Uterus (tissue), 4 donors: ENCODE data around the gene PTPRN2. TPM values are rescaled to one million over a fixed set of nuclear protein-coding genes. Genes with fewer than 3 reads are reported as not detected.

Experiments used
- DNase-seq, 2 donors: peaks; one replicate each; pipeline ENCODE4 v3.0.0-alpha.2; 2019 to 2020
- H3K27ac ChIP-seq, 2 donors: fragments of 200-600 bp; sonication (generic); 1 replicate in 1 of 2; 2 replicates in 1 of 2; pipeline ENCODE4 v1.5.1; 2016 to 2018
- H3K27me3 ChIP-seq, 2 donors: fragments of 200-600 bp; sonication (generic); one replicate each; pipeline ENCODE4 v1.5.1; 2018 to 2019; ENCODE audit warnings: control low read depth in 1 of 2
- H3K36me3 ChIP-seq, 2 donors: fragments of 200-600 bp; sonication (generic); one replicate each; pipeline ENCODE4 v1.5.1; 2019; ENCODE audit warnings: control low read depth in 1 of 2
- H3K4me1 ChIP-seq, 2 donors: fragments of 200-600 bp; sonication (generic); one replicate each; pipeline ENCODE4 v1.5.1; 2018 to 2019; ENCODE audit warnings: control low read depth in 1 of 2
- H3K4me3 ChIP-seq, 2 donors: fragments of 200-600 bp; sonication (generic); 1 replicate in 1 of 2; 2 replicates in 1 of 2; pipeline ENCODE4 v1.5.1; 2018 to 2019; ENCODE audit warnings: mild to moderate bottlenecking in 1 of 2
- H3K9me3 ChIP-seq, 2 donors: fragments of 200-600 bp; sonication (generic); one replicate each; pipeline ENCODE4 v1.5.1; 2019; ENCODE audit warnings: control low read depth in 1 of 2
- POLR2A ChIP-seq, 2 donors: fragments of 450-650 bp; IDR thresholded peaks; one replicate each; pipeline ENCODE4 v1.6.1; 2016; ENCODE audit warnings: antibody characterized with exemption in 2 of 2, mild to moderate bottlenecking in 1 of 2, moderate library complexity in 1 of 2
- intact Hi-C: fragments of 100-400 bp; cut with DNase I; formaldehyde crosslinking; loops from one replicate; pipeline ENCODE4 v1.15.1; 2023; ENCODE audit warnings: low total_unique reads
- total RNA-seq, 4 donors: library from RNA; depleted of rRNA in 3 of 4; stranded (reverse); fragments of >200 nt in 3 of 4; gene quantifications; one replicate each; pipeline versions ENCODE4 v1.1.0 to v1.2.4, GENCODE V29; 2014 to 2023
- TF ChIP-seq, protein P1 (sequence below), 4 experiments: fragments of 200-600 bp in 2 of 4; fragments of 450-650 bp in 2 of 4; sonication (generic) in 2 of 4; IDR thresholded peaks; one replicate each; pipeline ENCODE4 v1.5.1; 2016 to 2019; ENCODE audit warnings: antibody characterized with exemption in 4 of 4, mild to moderate bottlenecking in 2 of 4, moderate library complexity in 1 of 4
- donor health status: DM: yes; HTN: yes; CAD: no.

The PTPRN2 gene
- total RNA-seq, 4 donors from 2014 or later: 1.2 to 5.2 (median 2.3) TPM

DNA sequence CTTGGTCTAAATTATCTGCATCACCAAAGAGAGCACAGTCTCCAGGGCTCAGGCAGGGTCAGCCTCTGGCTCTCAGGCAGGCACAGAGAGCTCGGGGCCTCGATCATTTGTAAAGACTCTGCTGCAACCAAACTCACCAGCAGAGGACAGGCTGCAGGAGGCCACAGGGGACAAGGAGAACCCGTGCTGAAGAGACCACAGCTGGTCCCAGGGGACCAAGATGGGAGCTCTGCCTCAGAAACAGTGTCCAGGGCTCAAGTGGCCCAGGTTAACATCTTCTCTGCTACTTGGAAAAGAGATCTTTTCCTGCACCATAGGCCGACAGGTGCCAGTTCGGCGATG, 543.2 kb downstream of the PTPRN2 start:
- no peak for DNase-seq

DNA sequence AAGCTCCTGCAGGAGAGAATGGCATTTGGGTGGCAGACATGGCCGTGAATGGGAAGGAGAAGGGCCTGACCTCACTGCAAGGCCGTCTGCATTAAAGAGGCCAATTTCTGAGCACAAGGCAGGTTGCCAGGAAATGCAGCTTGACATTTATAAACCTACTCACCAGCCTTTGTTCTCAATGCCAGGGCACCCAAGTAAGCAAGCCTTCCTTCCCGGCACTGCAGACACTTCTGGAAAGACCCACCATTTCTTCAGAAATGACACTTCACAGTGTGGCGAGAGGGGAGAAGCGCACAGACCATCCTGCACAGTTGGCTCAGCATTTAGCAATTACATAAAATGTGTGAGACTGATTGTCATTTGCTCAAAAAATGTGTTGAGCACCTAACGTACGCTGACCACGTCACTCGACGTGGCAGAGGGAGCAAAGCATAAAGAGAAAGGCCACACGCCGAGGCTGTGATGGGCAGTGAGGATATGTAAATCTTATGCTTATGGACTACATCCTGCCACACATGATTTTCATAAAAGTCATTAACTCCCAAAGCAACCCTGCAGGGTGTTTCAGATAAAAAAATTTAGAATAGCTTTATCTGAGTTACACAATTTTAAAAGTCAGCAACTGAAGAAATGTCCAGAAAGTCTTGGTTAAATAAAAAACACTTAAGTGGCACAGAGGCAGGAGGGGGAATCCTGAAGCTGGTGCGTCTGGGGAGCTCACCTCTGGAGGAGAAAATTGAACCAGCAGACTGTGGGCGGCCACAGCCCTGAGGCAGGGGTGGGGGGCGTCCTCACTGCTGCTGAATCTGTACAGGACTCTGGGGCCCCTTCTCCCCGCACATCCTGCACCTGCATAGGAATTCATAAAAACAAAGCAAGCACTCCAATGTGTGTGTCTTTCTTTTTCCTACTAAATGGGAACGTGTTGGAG, 543.8 kb downstream of the PTPRN2 start:
- no peak for DNase-seq
- TF ChIP-seq, protein P1, sequence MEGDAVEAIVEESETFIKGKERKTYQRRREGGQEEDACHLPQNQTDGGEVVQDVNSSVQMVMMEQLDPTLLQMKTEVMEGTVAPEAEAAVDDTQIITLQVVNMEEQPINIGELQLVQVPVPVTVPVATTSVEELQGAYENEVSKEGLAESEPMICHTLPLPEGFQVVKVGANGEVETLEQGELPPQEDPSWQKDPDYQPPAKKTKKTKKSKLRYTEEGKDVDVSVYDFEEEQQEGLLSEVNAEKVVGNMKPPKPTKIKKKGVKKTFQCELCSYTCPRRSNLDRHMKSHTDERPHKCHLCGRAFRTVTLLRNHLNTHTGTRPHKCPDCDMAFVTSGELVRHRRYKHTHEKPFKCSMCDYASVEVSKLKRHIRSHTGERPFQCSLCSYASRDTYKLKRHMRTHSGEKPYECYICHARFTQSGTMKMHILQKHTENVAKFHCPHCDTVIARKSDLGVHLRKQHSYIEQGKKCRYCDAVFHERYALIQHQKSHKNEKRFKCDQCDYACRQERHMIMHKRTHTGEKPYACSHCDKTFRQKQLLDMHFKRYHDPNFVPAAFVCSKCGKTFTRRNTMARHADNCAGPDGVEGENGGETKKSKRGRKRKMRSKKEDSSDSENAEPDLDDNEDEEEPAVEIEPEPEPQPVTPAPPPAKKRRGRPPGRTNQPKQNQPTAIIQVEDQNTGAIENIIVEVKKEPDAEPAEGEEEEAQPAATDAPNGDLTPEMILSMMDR (IDR thresholded peaks at IDR 0.05): no peak
- TF ChIP-seq POLR2A (IDR thresholded peaks at IDR 0.05): no peak
- intact Hi-C loops: no loop called here
- Histone ChIP-seq H3K36me3 (no peaks in the 10 kb centered on the region), H3K27ac (no peak overlapping the region), H3K4me1 (no peaks in the 10 kb centered on the region), H3K27me3 (no peaks in the 10 kb centered on the region), H3K4me3 (no peak overlapping the region), H3K9me3 (no peaks in the 10 kb centered on the region)

More for the DNA sequence above, 543.2 kb downstream of the PTPRN2 start:
- Histone ChIP-seq H3K4me3 (no peak overlapping the region), H3K4me1 (no peaks in the 10 kb centered on the region), H3K9me3 (no peaks in the 10 kb centered on the region), H3K36me3 (no peaks in the 10 kb centered on the region), H3K27ac (no peak overlapping the region), H3K27me3 (no peaks in the 10 kb centered on the region)
- intact Hi-C loops: no loop called here
- TF ChIP-seq POLR2A (IDR thresholded peaks at IDR 0.05): no peak
- TF ChIP-seq, protein P1 (IDR thresholded peaks at IDR 0.05): no peak

DNA sequence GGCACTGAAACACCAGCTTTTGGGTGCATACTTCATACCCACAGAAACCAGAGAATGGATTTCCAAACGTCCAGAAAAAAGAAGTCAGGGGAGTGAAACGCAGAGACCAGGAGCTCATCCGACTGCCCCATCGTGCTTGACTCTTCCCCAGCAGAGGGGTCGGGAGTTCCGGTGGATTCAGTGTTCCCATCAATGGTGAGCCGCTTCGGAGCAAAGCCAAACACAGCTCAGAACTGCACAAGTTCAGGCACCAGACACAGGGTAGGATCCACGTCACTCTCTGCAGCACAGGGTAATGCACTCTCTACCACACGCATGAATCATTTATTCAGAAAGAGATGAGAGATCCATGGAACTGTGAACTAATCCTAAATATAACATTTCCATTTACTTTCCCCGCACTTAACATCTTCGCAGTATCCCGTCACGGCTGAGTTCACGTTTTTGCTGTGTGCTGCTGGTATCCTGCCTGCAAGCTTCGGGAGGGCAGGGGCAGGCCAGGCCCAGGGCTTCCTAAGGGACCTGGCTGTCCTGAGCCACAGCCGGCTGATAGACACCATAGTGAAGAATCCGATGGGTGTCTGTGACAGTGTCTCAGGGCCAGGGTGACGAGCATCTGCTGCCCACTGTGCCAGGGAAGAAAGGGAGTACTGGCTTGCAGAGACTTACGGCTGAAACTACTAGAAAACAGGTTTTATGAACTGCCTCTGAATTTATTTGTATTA, 545.3 kb downstream of the PTPRN2 start:
- H3K4me3 ChIP-seq: no peak overlapping the region
- H3K27ac ChIP-seq: no peak overlapping the region
- intact Hi-C loops: no loop called here
- no peaks in the 10 kb centered on the region for H3K36me3 ChIP-seq
- no peak for DNase-seq
- TF ChIP-seq, protein P1 (IDR thresholded peaks at IDR 0.05): no peak
- TF ChIP-seq POLR2A (IDR thresholded peaks at IDR 0.05): no peak
- H3K4me1 ChIP-seq: no peaks in the 10 kb centered on the region
- H3K27me3 ChIP-seq: no peaks in the 10 kb centered on the region
- no peaks in the 10 kb centered on the region for H3K9me3 ChIP-seq

DNA sequence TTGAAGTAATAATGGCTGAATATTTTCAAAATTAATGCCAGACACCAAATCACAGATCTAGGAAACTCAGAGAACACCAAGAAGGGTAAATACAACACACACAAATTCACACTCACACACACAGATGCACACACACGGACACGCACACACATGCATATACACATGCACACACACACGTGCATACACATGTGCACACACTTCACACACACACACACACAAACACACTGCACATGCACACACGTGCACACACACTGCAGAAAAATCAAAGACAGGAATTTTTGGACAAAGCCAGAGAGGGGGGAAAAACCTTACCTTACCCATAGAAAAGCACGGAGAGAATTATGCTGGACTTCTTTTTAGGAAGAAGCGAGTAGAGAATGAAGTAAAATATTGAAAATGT, 547.4 kb downstream of the PTPRN2 start:
- Histone ChIP-seq H3K27me3 (no peaks in the 10 kb centered on the region), H3K9me3 (no peaks in the 10 kb centered on the region), H3K36me3 (no peaks in the 10 kb centered on the region), H3K4me1 (no peaks in the 10 kb centered on the region), H3K27ac (no peak overlapping the region), H3K4me3 (no peak overlapping the region)
- TF ChIP-seq, protein P1 (IDR thresholded peaks at IDR 0.05): no peak
- no peak for TF ChIP-seq POLR2A (IDR thresholded peaks at IDR 0.05)
- no peak for DNase-seq
- intact Hi-C loops: no loop called here

DNA sequence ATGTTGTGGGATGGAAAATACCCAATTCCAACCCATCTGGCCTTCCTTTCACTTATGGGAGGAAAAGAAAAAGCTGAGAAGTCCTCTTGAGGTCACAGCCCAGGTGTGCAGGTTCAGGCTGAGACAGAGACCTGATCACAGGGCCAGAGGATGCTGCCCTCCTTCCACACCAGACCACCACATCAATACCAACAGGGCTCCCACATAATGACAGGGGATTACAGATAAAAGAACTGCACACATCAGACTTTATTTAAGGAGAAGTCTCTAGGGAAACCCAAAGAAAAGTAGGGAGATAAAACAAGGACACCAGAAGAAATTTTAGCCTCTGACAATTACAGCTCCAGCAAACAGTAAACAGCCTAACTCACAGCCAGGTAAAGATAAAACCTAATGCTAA, 548.4 kb downstream of the PTPRN2 start:
- no peaks in the 10 kb centered on the region for H3K36me3 ChIP-seq
- TF ChIP-seq POLR2A (IDR thresholded peaks at IDR 0.05): no peak
- TF ChIP-seq, protein P1 (IDR thresholded peaks at IDR 0.05): no peak
- no peak overlapping the region for H3K4me3 ChIP-seq
- H3K4me1 ChIP-seq: no peaks in the 10 kb centered on the region
- intact Hi-C loops: no loop called here
- no peak overlapping the region for H3K27ac ChIP-seq
- no peaks in the 10 kb centered on the region for H3K9me3 ChIP-seq
- no peak for DNase-seq
- H3K27me3 ChIP-seq: no peaks in the 10 kb centered on the region
